Measurements from ENCODE around the gene CTNNB1.

CTNNB1 gene

GRCh38 chr3:41193794-41194539, 5.3 kb upstream of the CTNNB1 start:
- DNase-seq: no peak

GRCh38 chr3:41194701-41195100, 4.6 kb upstream of the CTNNB1 start:
- no peak for DNase-seq

GRCh38 chr3:41195946-41196345, 3.4 kb upstream of the CTNNB1 start:
- no peak for DNase-seq

DNA sequence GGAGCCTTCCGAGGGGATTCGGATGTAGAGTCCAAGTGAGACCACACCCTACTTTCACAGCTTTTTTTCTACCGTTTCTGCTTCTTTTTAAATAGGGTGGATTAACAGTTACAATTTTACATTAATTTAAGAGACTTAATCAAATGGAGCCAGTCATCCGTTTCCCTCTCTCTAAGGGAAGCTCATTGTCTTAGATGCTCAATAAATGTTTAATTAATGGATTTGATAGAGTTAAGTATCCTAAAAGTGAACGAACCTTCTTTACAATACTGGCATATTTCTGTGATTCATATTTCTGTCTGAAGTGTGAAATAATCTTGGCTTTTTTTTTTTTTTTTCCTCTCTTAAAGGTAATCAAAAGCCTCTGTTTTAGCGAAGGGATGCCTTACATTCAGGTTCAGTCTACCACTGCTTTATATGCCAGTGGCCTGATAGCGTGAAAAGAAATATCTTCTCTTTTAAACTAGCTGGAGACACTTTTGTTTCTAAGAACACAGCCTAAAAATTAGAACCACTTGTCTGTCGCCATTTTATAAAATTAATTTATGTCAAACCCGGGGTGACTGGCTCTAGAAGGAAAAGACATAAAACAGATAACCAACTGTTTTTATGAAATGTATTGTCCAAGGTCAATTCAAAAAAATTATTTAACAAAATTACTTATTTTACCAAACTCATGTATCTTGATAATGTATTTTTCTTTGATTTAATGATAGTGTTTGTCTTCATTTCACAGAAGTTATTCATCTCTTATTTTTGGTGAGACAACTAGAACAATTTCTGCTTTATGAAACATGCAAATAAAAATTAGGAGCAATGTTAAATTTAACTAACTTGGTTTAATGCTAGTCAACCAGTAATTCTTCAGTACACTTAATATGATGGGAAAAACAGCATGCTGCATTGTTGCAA, 2.5 kb upstream of the CTNNB1 start:
- no peak for DNase-seq

GRCh38 chr3:41198046-41198445, 1.3 kb upstream of the CTNNB1 start:
- DNase-seq: no peak

DNA sequence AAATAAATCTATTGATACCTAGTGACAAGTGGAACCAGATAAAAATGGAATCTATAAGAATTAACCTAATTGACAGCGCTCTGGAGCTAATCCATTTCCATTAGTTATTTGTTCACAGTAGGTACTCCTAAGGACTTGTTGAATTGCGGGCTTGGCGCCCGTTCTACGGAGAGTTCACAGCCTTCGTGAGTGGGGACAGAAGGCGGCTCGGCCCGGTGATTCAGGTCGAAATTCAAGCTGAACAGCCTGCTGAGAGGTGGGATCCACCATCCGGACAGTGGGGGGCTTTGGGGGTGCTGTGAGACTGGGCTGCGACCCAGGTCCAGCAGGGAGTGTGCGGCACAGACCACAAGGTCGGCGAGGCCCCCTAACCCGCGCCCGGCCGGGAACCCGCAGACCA, 779 bp upstream of the CTNNB1 start:
- DNase-seq: no peak

DNA sequence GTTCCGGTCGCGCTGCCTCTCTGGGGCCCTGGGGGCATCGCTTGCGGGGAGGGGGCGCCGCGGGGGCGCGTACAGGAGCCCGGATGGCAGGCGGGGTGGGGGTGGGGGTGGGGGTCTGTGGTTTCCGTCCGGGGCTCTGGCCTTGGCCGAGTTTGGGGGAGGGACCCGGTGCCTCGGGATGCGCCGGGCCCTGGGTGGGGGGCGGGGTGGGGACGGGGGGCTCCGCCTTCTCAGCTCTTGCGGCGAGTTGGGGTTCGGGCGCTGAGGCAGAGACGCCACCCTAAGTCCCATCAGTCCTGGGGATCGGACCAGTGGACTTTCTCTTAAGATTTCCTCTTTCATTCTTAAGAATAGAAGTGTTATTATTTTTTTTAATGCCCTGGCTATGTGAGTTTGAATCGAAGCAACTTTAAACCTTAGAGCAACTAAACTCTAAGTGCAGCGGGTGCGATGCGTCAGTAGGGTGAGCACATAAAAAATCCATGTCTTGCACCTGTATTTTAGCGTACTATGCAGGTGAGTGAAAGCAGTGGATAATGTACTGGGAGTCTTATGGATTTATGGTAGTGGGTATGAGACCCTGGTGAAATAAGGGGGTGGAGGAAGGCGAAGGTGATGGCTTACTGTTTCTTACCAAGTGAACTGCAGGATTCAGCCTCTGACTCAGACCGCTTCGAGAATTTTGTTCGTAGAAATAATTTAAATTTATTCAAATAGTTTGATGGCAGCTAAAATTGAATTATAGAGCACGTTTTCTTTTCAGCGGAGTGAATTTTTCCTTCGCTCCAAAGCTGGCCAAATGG, 762 bp downstream of the CTNNB1 start:
- peak; percentile 59 for DNase-seq

- no peak for DNase-seq
These were observed 1.3 kb downstream of the CTNNB1 start for GRCh38 chr3:41200669-41201021.

- no peak for DNase-seq
These were observed 2.9 kb downstream of the CTNNB1 start for GRCh38 chr3:41202075-41202833.

DNA sequence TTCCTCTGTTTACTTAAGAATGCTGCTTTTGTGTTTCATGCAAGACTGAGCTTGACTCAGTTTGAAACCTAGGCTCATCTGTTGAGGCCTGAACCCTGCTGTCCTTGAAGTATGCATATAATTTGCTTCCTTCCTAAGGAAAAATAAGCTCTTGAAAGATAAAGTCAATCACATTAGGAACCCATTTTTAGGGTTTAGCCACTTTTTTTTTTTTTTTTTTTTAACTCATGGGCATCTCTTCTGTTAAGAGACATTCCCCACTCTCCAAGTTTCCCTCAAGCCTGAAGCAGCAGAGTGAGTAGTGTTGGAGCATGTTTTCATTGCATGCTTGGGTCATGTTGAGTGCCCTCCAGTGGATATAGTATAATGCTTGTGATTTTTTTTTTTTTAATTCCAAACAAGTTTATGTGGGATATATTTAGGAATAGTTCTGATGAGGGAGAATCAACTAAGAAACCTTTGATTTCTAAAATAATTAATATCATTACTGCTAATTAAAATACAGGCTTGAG, 3.6 kb downstream of the CTNNB1 start:
- DNase-seq: no peak

- no peak for DNase-seq
These were observed 5.1 kb downstream of the CTNNB1 start for GRCh38 chr3:41204369-41204768.

DNA sequence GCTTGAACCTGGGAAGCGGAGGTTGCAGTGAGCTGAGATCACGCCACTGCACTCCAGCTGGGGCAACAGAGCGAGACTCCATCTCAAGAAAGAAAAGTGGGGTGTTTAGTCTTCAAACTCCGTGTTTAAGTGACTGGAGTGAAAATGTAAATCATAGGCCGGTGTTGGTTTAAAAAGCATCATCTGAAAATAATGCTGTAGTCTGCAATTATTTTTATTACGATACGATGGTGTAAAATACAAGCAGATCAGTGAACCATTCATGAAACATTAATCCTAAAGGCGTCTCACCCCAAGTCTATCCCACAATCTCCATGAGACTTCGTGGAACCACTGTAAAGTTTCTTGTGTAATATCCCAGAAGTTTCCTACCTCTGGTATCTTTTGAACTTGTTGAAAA, 6.3 kb downstream of the CTNNB1 start:
- no peak for DNase-seq

DNA sequence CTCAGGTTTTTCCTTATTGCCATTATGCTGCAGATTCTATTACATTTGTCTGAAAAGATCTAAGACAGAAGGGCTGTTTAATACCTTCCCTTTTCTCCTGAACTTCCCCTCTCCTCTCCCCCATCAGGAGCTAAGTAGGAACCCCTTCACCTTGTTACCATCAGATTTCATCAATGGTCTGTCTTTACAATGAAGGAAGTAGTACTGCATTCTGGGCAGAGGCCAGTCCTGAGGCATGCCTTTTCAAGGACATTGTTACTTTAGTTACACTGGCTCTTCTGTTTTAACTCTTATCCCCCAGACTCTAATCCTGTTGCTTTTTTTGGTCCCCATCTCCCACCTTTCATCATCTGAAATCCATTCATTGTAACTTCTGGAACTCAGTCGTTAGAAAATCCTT, 8.1 kb downstream of the CTNNB1 start:
- no peak for DNase-seq

- no peak for DNase-seq
These were observed 9.4 kb downstream of the CTNNB1 start for GRCh38 chr3:41208507-41209220.

DNA sequence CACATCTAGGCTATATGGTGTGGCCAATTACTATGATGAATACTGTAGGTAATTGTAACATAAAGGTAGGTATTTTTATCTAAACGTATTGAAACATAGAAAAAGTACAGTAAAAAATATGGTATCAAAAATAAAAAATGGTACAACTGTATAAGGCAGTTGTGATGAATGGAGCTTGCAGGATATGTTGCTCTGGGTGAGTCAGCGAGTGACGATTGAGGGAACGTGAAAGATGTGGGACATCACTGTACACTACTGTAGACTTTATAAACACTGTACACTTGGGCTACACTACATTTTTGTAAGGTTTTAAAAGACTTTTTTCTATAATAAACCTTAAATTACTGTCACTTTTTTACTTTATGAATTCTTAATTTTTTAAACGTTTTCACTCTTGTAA, 10.3 kb downstream of the CTNNB1 start:
- DNase-seq: no peak

DNA sequence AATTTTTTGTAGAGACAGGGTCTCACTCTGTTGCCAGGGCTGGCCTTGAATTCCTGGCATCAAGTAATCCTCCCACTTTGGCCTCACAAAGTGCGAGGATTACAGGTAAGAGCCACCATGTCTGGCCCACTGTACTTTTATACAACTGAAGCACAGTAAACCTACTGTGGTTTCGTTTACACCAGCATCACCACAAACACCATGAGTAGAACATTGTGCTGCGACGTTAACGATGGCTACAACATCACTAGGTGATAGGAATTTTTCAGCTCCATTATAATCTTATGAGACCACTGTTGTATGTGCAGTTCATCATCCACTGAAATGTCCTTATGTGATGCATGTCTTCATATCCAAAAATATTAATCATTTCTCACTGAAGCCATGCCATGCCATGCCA, 11.7 kb downstream of the CTNNB1 start:
- no peak for DNase-seq

GRCh38 chr3:41212088-41212487, 12.8 kb downstream of the CTNNB1 start:
- no peak for DNase-seq

GRCh38 chr3:41213588-41213987, 14.3 kb downstream of the CTNNB1 start:
- DNase-seq: no peak

DNA sequence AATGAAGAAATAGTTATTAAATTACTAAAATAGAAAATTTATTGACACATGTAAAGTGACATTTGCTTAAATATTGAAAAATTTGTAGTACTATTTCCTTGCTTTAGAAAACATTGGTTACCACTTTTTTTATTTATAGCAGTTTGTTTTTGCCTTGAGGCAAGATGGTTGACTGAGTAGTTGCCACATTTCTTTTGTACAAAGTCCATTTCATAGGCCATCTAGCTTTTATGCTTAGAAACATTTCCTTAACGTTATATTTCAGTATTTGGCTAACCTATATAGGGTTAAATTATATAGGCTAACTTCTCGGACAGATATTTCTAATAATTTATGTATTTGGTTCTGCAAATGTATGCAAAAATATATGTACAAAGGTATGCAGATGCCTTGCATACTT, 17.1 kb downstream of the CTNNB1 start:
- DNase-seq: no peak

GRCh38 chr3:41216993-41217392, 17.7 kb downstream of the CTNNB1 start:
- DNase-seq: no peak

GRCh38 chr3:41219424-41219823, 20.1 kb downstream of the CTNNB1 start:
- DNase-seq: no peak
